Right hindlimb (tissue), 1 donor: ENCODE measurements around the gene AP1S1.

Experiments
- DNase-seq: peaks from one replicate; pipeline ENCODE4 v3.0.0-alpha.2; 2018

The AP1S1 gene

GRCh38 chr7:101159696-101160674 lies 5.7 kb downstream of the AP1S1 start:
- DNase-seq = no peak

DNA sequence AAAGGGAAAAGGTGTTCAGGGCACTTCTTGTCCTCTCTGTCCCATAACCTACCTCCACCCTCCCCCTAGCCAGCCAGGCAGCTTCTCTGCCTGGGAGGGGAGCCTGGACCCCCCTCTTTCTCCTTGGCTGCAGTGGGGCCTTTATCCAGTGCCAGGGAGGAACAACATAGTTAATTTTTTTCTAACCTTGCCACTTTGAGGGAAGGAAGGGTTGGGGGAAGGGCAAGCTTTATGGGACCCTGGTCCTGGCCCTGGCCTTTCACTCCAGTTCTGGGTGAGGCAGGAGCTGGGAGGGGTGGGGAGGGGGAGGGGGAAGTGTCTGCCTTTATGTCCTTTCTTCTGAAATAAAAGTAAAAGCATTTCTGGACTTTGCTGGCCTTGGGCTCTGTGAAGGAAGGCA lies 6.6 kb downstream of the AP1S1 start:
- no peak for DNase-seq

DNA sequence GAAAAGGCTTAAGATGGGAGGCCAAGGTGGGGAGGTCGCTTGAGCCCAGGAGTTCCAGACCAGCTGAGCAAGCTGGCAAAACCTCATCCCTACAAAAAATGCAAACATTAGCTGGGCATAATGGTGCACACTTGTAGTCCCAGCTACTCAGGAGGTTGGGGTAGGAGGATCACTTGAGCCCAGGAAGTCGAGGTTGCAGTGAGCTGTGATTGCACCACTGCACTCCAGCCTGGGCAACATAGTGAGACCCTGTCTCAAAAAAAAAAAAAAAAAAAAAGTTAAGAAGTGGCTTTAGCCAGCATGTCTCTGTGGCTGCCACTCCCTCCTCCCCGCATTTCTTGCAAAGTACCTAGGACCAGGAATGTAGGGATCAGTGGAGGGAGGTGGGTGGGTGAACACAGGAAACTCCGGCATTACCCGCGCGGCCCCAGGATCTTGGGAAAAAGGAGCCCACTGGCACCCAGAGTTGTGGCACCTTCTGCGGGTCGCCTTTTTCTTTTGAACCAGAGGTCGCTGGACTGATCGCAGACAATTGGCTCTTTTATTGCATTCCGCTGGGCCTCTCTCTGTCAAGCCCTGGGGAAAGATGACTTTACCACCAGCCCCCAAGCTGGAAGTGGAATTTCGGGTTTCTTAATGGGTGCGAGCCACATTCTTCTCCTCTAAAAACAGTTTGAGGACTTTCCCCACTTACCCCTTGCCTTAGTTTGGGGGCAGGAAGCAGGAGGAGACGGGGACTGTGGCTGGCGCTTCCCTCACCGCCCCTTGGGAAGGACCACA lies 7.6 kb downstream of the AP1S1 start:
- no peak for DNase-seq

GRCh38 chr7:101162551-101163278 lies 8.4 kb downstream of the AP1S1 start:
- DNase-seq = peak; percentile 56

DNA sequence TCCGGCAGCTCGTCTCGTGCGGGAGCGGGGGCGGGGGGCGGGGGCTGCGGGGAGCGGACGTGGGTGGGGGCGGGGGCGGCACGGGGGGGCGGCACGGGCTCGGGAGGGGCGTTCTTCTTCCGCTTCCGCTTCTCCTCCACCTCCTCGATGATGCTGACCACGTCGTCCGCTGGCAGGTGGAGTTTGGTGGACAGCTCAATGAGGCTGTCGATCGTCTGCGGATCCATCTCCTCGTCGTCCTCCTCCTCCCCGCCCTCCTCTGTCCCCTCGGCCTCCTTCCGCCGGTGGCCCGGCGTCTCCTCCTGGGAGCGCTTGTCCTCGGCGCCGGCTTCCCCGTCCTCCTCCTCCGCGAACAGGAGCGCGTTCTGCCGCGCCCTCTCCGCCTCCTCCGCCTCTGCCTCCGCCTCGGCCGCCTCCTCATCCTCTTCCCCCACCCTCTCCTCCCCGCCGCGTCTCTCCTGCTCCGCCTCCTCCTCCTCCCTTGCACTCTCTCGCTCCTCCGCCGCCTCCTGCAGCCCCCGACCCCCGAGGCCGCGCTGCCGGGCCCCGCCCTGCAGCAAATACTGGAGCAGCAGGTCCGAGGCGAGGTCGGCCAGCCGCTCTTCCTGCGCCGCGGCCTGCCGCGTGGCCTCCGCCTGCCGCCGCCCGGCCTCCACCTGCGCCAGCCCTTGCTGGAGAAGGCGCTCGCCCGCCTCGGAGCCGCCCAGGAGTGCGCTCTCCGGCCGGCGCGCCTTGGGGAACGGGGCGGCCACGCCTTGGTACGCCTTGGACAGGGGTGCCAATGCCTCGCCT lies 9.2 kb downstream of the AP1S1 start:
- no peak for DNase-seq

DNA sequence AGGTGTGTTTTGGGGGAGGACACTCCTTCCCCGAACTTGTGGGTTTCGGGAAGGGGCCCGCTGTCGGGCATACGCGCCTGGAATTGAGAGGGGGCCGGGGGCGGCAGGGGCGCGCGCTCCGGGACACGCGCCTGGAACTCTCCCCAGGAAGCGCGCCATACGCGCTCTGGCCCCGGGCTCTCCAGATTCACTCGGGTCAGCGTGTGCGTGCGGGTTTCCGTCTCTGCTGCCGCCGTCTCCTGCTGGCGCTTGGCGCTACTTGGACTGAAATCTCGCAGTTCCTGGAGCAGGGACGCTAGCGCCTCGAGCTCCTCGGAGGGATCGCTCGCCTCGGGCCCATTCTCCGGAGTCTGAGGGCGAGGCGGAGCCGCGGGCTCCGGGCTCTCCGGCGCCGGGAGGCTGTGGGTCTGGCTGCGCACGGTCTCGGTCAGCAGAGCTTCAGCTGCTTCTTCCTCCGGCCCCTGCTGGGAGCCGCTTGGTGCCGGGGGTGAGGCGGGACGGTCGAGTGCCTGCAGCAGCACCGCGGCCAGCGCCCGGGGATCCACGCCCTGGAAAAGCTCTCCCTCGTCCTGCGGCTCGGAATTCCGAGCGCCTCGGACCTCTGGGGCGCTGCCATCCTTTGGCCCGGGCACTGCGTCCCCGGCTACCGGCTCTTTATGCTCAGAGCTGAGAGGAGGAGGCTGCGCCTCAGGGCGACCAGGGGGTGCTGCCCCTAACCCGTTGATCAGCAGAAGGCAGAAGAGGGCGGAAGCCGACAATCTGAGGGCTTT lies 10.0 kb downstream of the AP1S1 start:
- DNase-seq = peak; percentile 68

DNA sequence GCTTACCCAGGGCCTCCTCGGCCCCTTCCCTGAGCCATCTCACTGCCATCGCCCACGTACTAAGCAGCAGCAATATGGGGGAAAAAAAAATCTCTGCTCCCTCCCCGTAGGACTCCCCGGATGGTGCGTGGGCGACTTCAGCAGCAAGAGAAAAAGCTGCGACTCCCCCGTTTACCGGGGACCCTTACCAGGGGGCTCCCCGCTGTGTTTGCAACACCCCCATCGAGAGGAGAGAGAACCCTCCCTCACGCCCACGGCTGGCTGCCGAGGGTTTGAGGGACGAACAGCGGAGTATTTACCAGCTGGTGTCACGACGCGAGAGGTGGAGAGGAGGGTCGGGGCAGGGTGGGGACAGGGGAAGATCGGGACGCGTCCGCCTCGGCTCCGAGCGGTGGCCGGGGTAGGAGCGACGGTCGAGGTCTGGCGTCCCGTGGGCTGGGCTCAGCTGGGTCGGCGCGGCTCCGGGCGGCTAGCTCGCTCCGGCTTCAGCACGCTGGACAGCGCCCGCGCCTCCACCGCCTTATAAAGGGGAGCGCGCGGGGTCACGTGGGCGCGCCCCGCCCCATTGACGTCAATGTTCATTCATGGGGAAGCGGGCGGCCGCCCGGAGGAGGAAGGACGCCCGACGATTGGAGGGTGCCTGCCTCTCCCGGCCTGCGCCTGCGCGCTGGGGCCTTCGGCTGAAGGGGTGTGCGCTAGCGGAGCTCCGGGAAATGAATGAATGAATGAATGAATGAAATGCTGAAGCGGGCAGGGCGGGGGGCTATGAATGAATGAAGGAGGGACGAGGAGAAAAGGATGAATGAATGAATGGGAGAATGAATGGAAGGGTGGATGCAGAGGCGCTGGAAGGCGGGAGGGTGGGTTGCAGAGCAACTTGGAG lies 11.0 kb downstream of the AP1S1 start, which contains the start of gene VGF:
VGF (minus strand) TSS at position 495 of the 883 bp plus-strand sequence. CDS start 726 bp downstream, outside the sequence.
- DNase-seq = peak; percentile 91

DNA sequence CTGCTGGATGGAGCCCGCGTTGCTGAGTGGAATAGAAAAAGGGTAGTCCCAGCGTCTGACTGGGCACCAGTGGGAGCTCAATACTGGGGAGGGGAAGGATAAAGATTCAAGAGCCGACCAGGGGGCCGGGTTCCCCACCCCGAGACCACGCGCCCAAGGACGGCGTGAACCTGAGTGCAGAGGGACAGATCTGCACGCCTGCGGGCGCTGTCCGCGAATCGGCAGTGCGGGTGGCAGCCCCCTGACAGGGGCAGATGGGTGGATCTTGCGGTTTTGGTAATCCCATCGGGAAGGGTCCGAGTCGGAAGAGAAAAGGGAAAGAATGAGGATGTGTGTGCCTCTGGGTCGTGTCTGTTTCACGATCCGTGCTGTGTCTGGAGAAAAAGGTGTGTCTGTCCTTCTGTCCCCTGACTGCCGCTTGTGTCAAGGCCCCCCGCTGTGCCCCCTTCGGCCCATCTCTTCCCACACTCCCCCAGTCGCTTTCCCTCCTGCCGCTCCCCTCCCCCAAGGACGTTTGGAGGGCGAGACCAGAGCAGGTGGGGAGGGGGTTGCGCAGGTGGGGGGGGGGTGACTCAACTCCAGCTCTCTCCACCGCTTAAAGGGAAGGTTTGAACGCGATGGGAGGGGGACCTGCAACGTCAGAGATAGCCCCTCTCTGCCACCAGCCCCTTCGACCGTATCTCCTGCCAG lies 11.8 kb downstream of the AP1S1 start:
- DNase-seq = no peak

DNA sequence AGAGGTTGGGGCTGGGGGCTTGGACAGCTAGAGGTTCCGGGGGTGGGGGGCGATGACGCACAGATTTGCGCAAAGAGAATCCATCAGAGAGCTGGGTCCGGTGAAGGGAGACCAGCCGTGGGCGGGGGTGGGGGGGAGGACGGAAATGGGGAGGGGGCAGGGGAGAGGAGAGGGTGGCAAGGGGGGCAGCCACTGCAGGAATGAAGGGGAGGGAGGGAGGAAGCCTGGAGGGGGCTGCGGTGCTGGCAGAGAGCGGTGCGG lies 12.3 kb downstream of the AP1S1 start:
- DNase-seq = no peak

GRCh38 chr7:101166909-101167644 lies 12.8 kb downstream of the AP1S1 start:
- DNase-seq = no peak

DNA sequence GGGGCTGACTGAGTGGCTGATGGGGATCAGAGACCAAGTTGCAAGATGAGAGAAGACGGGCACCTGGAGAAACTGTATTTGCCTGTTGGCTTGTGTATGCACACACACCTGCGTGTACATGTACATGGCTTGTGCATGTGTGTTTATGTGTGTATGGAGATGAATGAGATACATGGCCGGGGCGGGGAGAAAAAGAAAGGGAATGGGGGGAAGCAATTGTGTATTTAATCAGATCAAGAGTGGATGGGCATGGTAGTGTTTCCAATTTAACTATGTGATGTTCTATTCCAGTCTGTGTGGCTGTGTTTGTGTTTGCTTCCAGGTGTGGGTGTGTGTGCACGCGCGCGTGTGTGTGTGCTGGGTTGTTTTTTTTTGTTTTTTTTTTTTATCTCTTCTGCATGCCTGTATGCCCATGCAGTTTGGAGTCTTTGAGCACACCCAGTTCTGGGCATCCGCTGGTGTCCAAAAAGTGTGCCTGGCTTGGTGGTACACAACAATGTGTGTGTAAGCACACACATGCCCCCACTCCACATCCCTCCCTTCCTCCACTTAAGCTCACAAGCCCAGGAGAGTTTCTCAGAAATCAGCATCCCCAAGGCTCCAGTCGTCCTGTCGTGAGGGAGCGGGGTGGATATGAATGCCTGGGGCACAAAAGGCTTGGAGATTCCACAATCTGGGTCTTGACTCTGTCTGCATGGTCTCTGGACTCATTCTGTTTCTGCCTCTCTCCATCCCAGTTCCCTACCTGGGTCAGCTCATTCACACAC lies 13.6 kb downstream of the AP1S1 start:
- no peak for DNase-seq

- DNase-seq = no peak
These were observed 14.3 kb downstream of the AP1S1 start for GRCh38 chr7:101168412-101169049.

- no peak for DNase-seq
These were observed 15.0 kb downstream of the AP1S1 start for GRCh38 chr7:101169110-101169837.

GRCh38 chr7:101169838-101170551 lies 15.7 kb downstream of the AP1S1 start:
- peak; percentile 70 for DNase-seq

- DNase-seq = no peak
These were observed 16.6 kb downstream of the AP1S1 start for GRCh38 chr7:101170617-101171441.

DNA sequence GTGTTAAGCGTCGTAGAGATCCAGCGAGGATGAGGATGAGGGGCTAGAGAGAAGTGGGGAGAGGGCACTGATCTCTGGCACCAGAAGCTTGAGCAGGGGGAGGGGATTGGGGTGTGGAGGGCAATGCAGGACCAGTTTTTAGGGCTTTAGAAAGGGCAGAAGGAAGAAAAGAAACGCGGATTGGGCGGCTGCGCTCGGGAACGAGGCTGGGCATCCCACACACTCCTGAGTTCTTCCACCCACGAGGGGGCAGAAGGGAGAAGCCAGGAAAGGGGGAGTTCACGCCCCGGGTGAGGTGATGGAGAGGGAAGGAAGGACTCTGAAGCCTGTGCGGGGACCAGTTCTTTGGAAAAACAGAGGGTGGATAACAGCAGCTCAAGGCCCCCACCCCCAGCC lies 17.2 kb downstream of the AP1S1 start:
- DNase-seq = no peak
